ENCODE data around the gene GET4. TPM values are rescaled to one million over a fixed set of nuclear protein-coding genes. Genes with fewer than 3 reads are reported as not detected.

Gene GET4
- total RNA-seq, 6 experiments from 2014 or later, result 21.3 to 26.3 (median 25.5) TPM

GRCh38 chr7:927031-927671 lies 50.8 kb downstream of the GET4 start:
- Mint-ChIP-seq H3K27ac (no peak overlapping the region), H3K4me1 (ENCODE audit: low read depth) (no peaks in the 10 kb centered on the region), H3K9me3 (no peaks in the 10 kb centered on the region), H3K36me3 (ENCODE audit: low read depth) (no peaks in the 10 kb centered on the region), H3K27me3 (ENCODE audit: insufficient read depth) (peaks cover 6% of the 10 kb centered on the region), H3K4me3 (no peak overlapping the region)
- DNase-seq, result no peak
- TF ChIP-seq CTCF (IDR thresholded peaks at IDR 0.05), result no peak

GRCh38 chr7:929311-929711 lies 53.0 kb downstream of the GET4 start:
- Mint-ChIP-seq H3K27ac (no peak overlapping the region), H3K4me1 (ENCODE audit: low read depth) (no peaks in the 10 kb centered on the region)

GRCh38 chr7:930975-931758 lies 54.8 kb downstream of the GET4 start:
- Mint-ChIP-seq H3K9me3 (no peaks in the 10 kb centered on the region), H3K27me3 (ENCODE audit: insufficient read depth) (peaks cover 8% of the 10 kb centered on the region), H3K4me3 (no peak overlapping the region), H3K36me3 (ENCODE audit: low read depth) (no peaks in the 10 kb centered on the region), H3K27ac (no peak overlapping the region), H3K4me1 (ENCODE audit: low read depth) (0 out of 2 replicates have a peak, but pooled peaks cover under 1% of the 10 kb centered on the region)
- no peak for DNase-seq
- no peak for TF ChIP-seq CTCF (IDR thresholded peaks at IDR 0.05)

More at GRCh38 chr7:929311-929711, 53.0 kb downstream of the GET4 start:
- no peaks in the 10 kb centered on the region for H3K36me3 Mint-ChIP-seq (ENCODE audit: low read depth)
- H3K4me3 Mint-ChIP-seq, result no peak overlapping the region
- DNase-seq, result no peak
- H3K9me3 Mint-ChIP-seq, result no peaks in the 10 kb centered on the region
- peaks cover 8% of the 10 kb centered on the region for H3K27me3 Mint-ChIP-seq (ENCODE audit: insufficient read depth)
- TF ChIP-seq CTCF (IDR thresholded peaks at IDR 0.05), result no peak

- Mint-ChIP-seq H3K4me1 (ENCODE audit: low read depth) (peaks cover 5% of the 10 kb centered on the region; the same call in 1 of the 2 replicates), H3K36me3 (ENCODE audit: low read depth) (no peaks in the 10 kb centered on the region), H3K27me3 (ENCODE audit: insufficient read depth) (peaks cover 11% of the 10 kb centered on the region), H3K27ac (no peak overlapping the region), H3K9me3 (no peaks in the 10 kb centered on the region), H3K4me3 (no peak overlapping the region)
- TF ChIP-seq CTCF (IDR thresholded peaks at IDR 0.05), result no peak
- DNase-seq, result no peak
Measured at GRCh38 chr7:931871-932650, 55.7 kb downstream of the GET4 start.

GRCh38 chr7:932651-932975 lies 56.3 kb downstream of the GET4 start:
- peaks cover 11% of the 10 kb centered on the region for H3K27me3 Mint-ChIP-seq (ENCODE audit: insufficient read depth)

More at GRCh38 chr7:932651-932975, 56.3 kb downstream of the GET4 start:
- TF ChIP-seq CTCF (IDR thresholded peaks at IDR 0.05), result no peak
- H3K4me3 Mint-ChIP-seq, result no peak overlapping the region
- no peak for DNase-seq
- no peaks in the 10 kb centered on the region for H3K36me3 Mint-ChIP-seq (ENCODE audit: low read depth)
- peaks cover 5% of the 10 kb centered on the region; the same call in 1 of the 2 replicates for H3K4me1 Mint-ChIP-seq (ENCODE audit: low read depth)
- H3K27ac Mint-ChIP-seq, result no peak overlapping the region
- H3K9me3 Mint-ChIP-seq, result no peaks in the 10 kb centered on the region

Measured in HFFc6 (cell line).